Esophagus muscularis mucosa (tissue), 4 donors: ENCODE measurements around the gene SUPT20HL2. TPM values are rescaled to one million over a fixed set of nuclear protein-coding genes. Genes with fewer than 3 reads are reported as not detected.

Experiments used
- DNase-seq: peaks from one replicate; pipeline ENCODE4 v3.0.0-alpha.2; 2017; ENCODE audit errors: extremely low spot score
- H3K27ac ChIP-seq, 4 donors: fragments of 200-600 bp; sonication (generic); replicated peaks in 1 of 4; 1 replicate in 3 of 4; 2 replicates in 1 of 4; pipeline ENCODE4 v1.5.1; 2016 to 2019; ENCODE audit warnings: mild to moderate bottlenecking in 1 of 4
- H3K27me3 ChIP-seq, 4 donors: fragments of 200-600 bp; sonication (generic); one replicate each; pipeline versions ENCODE4 v1.5.1 to v1.6.0; 2016 to 2019
- H3K36me3 ChIP-seq, 4 donors: fragments of 200-600 bp; sonication (generic); one replicate each; pipeline ENCODE4 v1.5.1; 2016 to 2019
- H3K4me1 ChIP-seq, 4 donors: fragments of 200-600 bp; sonication (generic); one replicate each; pipeline ENCODE4 v1.5.1; 2016 to 2019
- H3K4me3 ChIP-seq, 4 donors: fragments of 200-600 bp; sonication (generic); 1 replicate in 2 of 4; 2 replicates in 2 of 4; pipeline ENCODE4 v1.5.1; 2016 to 2019; ENCODE audit warnings: mild to moderate bottlenecking in 4 of 4, moderate library complexity in 1 of 4
- H3K9me3 ChIP-seq, 4 donors: fragments of 200-600 bp; sonication (generic); 1 replicate in 3 of 4; 2 replicates in 1 of 4; pipeline ENCODE4 v1.5.1; 2016 to 2019
- EP300 ChIP-seq: sonication (generic); formaldehyde crosslinking; IDR thresholded peaks from one replicate; pipeline ENCODE4 v1.6.1; 2017; ENCODE audit warnings: antibody characterized with exemption
- POLR2A ChIP-seq: fragments of 450-650 bp; IDR thresholded peaks from one replicate; pipeline ENCODE4 v1.6.1; 2017; ENCODE audit warnings: antibody characterized with exemption, moderate library complexity, mild to moderate bottlenecking, low read depth
- POLR2AphosphoS5 ChIP-seq, 2 donors: sonication (generic); formaldehyde crosslinking; IDR thresholded peaks; one replicate each; pipeline ENCODE4 v1.6.1; 2017; ENCODE audit warnings: antibody characterized with exemption in 2 of 2
- WGBS: methylation state at CpG from one replicate; pipeline ENCODE4 v1.1.5; 2018; 5-methylcytosine and 5-hydroxymethylcytosine counted together
- intact Hi-C: fragments of 100-400 bp; cut with DNase I; formaldehyde crosslinking; loops from one replicate; pipeline ENCODE4 v1.15.1; 2023
- total RNA-seq, 4 donors: library from RNA; depleted of rRNA; stranded (reverse); fragments of >200 nt; gene quantifications; one replicate each; pipeline versions ENCODE4 v1.1.0 to v1.2.1, GENCODE V29; 2016
- TF ChIP-seq, protein P1 (sequence below), 3 experiments: fragments of 200-600 bp in 2 of 3; fragments of 450-650 bp in 1 of 3; sonication (generic) in 2 of 3; IDR thresholded peaks; one replicate each; pipeline ENCODE4 v1.5.1; 2017 to 2019; ENCODE audit warnings: antibody characterized with exemption in 3 of 3, mild to moderate bottlenecking in 2 of 3, moderate library complexity in 1 of 3

SUPT20HL2 gene
- total RNA-seq, 4 donors from 2014 or later, result 0.33 TPM; not detected in 3

- TF ChIP-seq POLR2A (no peak), POLR2AphosphoS5 (IDR thresholded peaks at IDR 0.05) (no peak), EP300 (no peak)
- TF ChIP-seq, protein P1, sequence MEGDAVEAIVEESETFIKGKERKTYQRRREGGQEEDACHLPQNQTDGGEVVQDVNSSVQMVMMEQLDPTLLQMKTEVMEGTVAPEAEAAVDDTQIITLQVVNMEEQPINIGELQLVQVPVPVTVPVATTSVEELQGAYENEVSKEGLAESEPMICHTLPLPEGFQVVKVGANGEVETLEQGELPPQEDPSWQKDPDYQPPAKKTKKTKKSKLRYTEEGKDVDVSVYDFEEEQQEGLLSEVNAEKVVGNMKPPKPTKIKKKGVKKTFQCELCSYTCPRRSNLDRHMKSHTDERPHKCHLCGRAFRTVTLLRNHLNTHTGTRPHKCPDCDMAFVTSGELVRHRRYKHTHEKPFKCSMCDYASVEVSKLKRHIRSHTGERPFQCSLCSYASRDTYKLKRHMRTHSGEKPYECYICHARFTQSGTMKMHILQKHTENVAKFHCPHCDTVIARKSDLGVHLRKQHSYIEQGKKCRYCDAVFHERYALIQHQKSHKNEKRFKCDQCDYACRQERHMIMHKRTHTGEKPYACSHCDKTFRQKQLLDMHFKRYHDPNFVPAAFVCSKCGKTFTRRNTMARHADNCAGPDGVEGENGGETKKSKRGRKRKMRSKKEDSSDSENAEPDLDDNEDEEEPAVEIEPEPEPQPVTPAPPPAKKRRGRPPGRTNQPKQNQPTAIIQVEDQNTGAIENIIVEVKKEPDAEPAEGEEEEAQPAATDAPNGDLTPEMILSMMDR (IDR thresholded peaks at IDR 0.05), result no peak
- Histone ChIP-seq H3K4me1 (no peaks in the 10 kb centered on the region), H3K27me3 (no peaks in the 10 kb centered on the region), H3K27ac (no peak overlapping the region), H3K9me3 (no peaks in the 10 kb centered on the region), H3K4me3 (no peak overlapping the region), H3K36me3 (no peaks in the 10 kb centered on the region)
- 67% methylated on average over 4 of the region's 4 CpGs for WGBS
- intact Hi-C loops, result no loop called here
- DNase-seq, result no peak
Measured at GRCh38 chrX:24266996-24267395, 46.9 kb downstream of the SUPT20HL2 start.

- Histone ChIP-seq H3K9me3 (no peaks in the 10 kb centered on the region), H3K4me1 (peaks cover 0 to 8% (median 2%) of the 10 kb centered on the region in 4 donors), H3K36me3 (no peaks in the 10 kb centered on the region), H3K4me3 (no peak overlapping the region), H3K27ac (no peak overlapping the region), H3K27me3 (no peaks in the 10 kb centered on the region)
- TF ChIP-seq EP300 (no peak), POLR2A (no peak)
- DNase-seq, result no peak
- 75% methylated on average over 6 of the region's 6 CpGs for WGBS
- intact Hi-C loops, result loop anchor here (5.0 kb wide), 1 partner anchor 128 kb away; no protein-coding TSS in a partner anchor
Measured at GRCh38 chrX:24264383-24264782, 49.5 kb downstream of the SUPT20HL2 start.

GRCh38 chrX:24262309-24262708, 51.6 kb downstream of the SUPT20HL2 start:
- Histone ChIP-seq H3K27ac (no peak overlapping the region), H3K36me3 (no peaks in the 10 kb centered on the region), H3K4me1 (peaks cover 0 to 8% (median 2%) of the 10 kb centered on the region in 4 donors), H3K27me3 (no peaks in the 10 kb centered on the region), H3K9me3 (no peaks in the 10 kb centered on the region), H3K4me3 (no peak overlapping the region)
- intact Hi-C loops, result loop anchor here (5.0 kb wide), 1 partner anchor 130 kb away; no protein-coding TSS in a partner anchor
- 85% methylated on average over 3 of the region's 3 CpGs for WGBS
- no peak for DNase-seq
- TF ChIP-seq POLR2AphosphoS5 (IDR thresholded peaks at IDR 0.05), result no peak
- TF ChIP-seq EP300, result no peak
- TF ChIP-seq, protein P1 (IDR thresholded peaks at IDR 0.05), result no peak
- TF ChIP-seq POLR2A, result no peak

Other genes starting within 250 kb of the SUPT20HL2 start
- gene ZFX, start 164.3 kb downstream of the SUPT20HL2 start, total RNA-seq, result 10 to 100 TPM; 52.3 to 75.6 (median 66.4) TPM
- not detected for gene SUPT20HL1, start 46.6 kb upstream of the SUPT20HL2 start, total RNA-seq
- gene PDK3, start 151.2 kb upstream of the SUPT20HL2 start, total RNA-seq, result 10 to 100 TPM; 38.4 to 63.4 (median 53.4) TPM